Naive B cell (primary cell): Measurements from ENCODE around the gene SSBP1. TPM values are rescaled to one million over a fixed set of nuclear protein-coding genes. Genes with fewer than 3 reads are reported as not detected.

Source experiments
- ATAC-seq, 2 donors: fragments of 150-1000 bp; cut with Tn5 transposase; 2 replicates each; pipeline ENCODE4 v1.10.0; 2021; ENCODE audit warnings: low read depth in 2 of 2, mild to moderate bottlenecking in 2 of 2, moderate library complexity in 2 of 2
- DNase-seq: peaks from one replicate; pipeline ENCODE4 v3.0.0; 2022
- H3K27ac Mint-ChIP-seq, 6 donors: one replicate each; pipeline ENCODE4 v1.8.0; 2020 to 2022; ENCODE audit warnings: mild to moderate bottlenecking in 6 of 6, mixed read lengths in 6 of 6, moderate library complexity in 5 of 6, inconsistent platforms in 2 of 6
- H3K27me3 Mint-ChIP-seq, 3 donors: one replicate each; pipeline ENCODE4 v1.8.0; 2021 to 2022; ENCODE audit warnings: mixed read lengths in 3 of 3, mild to moderate bottlenecking in 1 of 3
- H3K36me3 Mint-ChIP-seq, 2 donors: one replicate each; pipeline ENCODE4 v1.8.0; 2020 to 2022; ENCODE audit warnings: mixed read lengths in 2 of 2, inconsistent platforms in 1 of 2, mild to moderate bottlenecking in 1 of 2
- H3K4me1 Mint-ChIP-seq, 3 donors: one replicate each; pipeline ENCODE4 v1.8.0; 2020 to 2022; ENCODE audit warnings: mixed read lengths in 3 of 3, inconsistent platforms in 1 of 3, mild to moderate bottlenecking in 1 of 3, moderate library complexity in 1 of 3
- H3K4me3 Mint-ChIP-seq, 8 donors: one replicate each; pipeline ENCODE4 v1.8.0; 2020 to 2022; ENCODE audit warnings: mild to moderate bottlenecking in 8 of 8, mixed read lengths in 8 of 8, moderate library complexity in 8 of 8, inconsistent platforms in 2 of 8
- H3K9me3 Mint-ChIP-seq, 7 donors: one replicate each; pipeline ENCODE4 v1.8.0; 2020 to 2022; ENCODE audit warnings: mixed read lengths in 7 of 7, mild to moderate bottlenecking in 5 of 7, inconsistent platforms in 2 of 7, moderate library complexity in 1 of 7
- polyA plus RNA-seq, 6 donors: library from polyadenylated mRNA; unstranded; fragments of 300-500 nt; fragmentation: Illumina TruSeq; gene quantifications; one replicate each; pipeline ENCODE4 v1.2.3, GENCODE V29; 2021; ENCODE audit warnings: low read depth in 6 of 6

The SSBP1 gene
- polyA plus RNA-seq, 6 donors from 2014 or later: 246 to 345 (median 302) TPM

GRCh38 chr7:141701489-141702046 is 36.6 kb upstream of the SSBP1 start:
- H3K27me3 Mint-ChIP-seq: no peaks in the 10 kb centered on the region
- peak; percentile 79 to 80 for ATAC-seq
- H3K27ac Mint-ChIP-seq: peak overlapping the region; percentile 56 to 98 (median 91)
- H3K36me3 Mint-ChIP-seq: no peaks in the 10 kb centered on the region
- peaks cover 38 to 52% (median 52%) of the 10 kb centered on the region in 3 donors for H3K4me1 Mint-ChIP-seq
- no peaks in the 10 kb centered on the region for H3K9me3 Mint-ChIP-seq
- peak; percentile 82 for DNase-seq
- H3K4me3 Mint-ChIP-seq: peak overlapping the region; percentile 89 to 95 (median 92)

GRCh38 chr7:141702047-141702567 is 36.1 kb upstream of the SSBP1 start, which contains the start of gene DENND11:
Gene DENND11, minus strand, starts transcription at chr7:141702166. Its CDS starts 13 bp downstream, at chr7:141702153.
- DNase-seq (peak; percentile 65), ATAC-seq (peak; percentile 70)
- H3K4me1 Mint-ChIP-seq: peaks cover 34 to 46% (median 46%) of the 10 kb centered on the region in 3 donors
- H3K4me3 Mint-ChIP-seq: peak within 1 kb of the TSS; percentile 89 to 95 (median 92)
- no peaks in the 10 kb centered on the region for H3K27me3 Mint-ChIP-seq
- H3K36me3 Mint-ChIP-seq: no peaks in the 10 kb centered on the region
- H3K27ac Mint-ChIP-seq: peak within 1 kb of the TSS; percentile 94 to 98 (median 96)
- H3K9me3 Mint-ChIP-seq: no peaks in the 10 kb centered on the region

GRCh38 chr7:141702892-141703291 is 35.3 kb upstream of the SSBP1 start:
- H3K4me3 Mint-ChIP-seq: peak overlapping the region in 7 of 8 donors; percentile 79 to 92 (median 88)
- H3K4me1 Mint-ChIP-seq: peaks cover 30 to 38% (median 38%) of the 10 kb centered on the region in 3 donors
- no peaks in the 10 kb centered on the region for H3K9me3 Mint-ChIP-seq
- H3K27ac Mint-ChIP-seq: peak overlapping the region in 4 of 6 donors; percentile 23 to 97 (median 94)
- H3K27me3 Mint-ChIP-seq: no peaks in the 10 kb centered on the region
- DNase-seq (no peak), ATAC-seq (no peak)
- H3K36me3 Mint-ChIP-seq: no peaks in the 10 kb centered on the region

GRCh38 chr7:141704112-141704511 is 34.0 kb upstream of the SSBP1 start:
- H3K9me3 Mint-ChIP-seq: no peaks in the 10 kb centered on the region
- H3K4me1 Mint-ChIP-seq: peaks cover 23 to 26% (median 26%) of the 10 kb centered on the region in 3 donors
- no peaks in the 10 kb centered on the region for H3K36me3 Mint-ChIP-seq
- no peak for ATAC-seq
- DNase-seq: no peak
- H3K4me3 Mint-ChIP-seq: peak overlapping the region in 1 of 8 donors; percentile 67
- H3K27me3 Mint-ChIP-seq: no peaks in the 10 kb centered on the region
- no peak overlapping the region for H3K27ac Mint-ChIP-seq

GRCh38 chr7:141704741-141705140 is 33.4 kb upstream of the SSBP1 start:
- H3K27me3 Mint-ChIP-seq: no peaks in the 10 kb centered on the region
- ATAC-seq (no peak), DNase-seq (no peak)
- no peaks in the 10 kb centered on the region for H3K36me3 Mint-ChIP-seq
- peak overlapping the region in 1 of 8 donors; percentile 80 for H3K4me3 Mint-ChIP-seq
- H3K27ac Mint-ChIP-seq: peak overlapping the region in 2 of 6 donors; percentile 35 to 64
- H3K9me3 Mint-ChIP-seq: no peaks in the 10 kb centered on the region
- peaks cover 18 to 21% (median 20%) of the 10 kb centered on the region in 3 donors for H3K4me1 Mint-ChIP-seq

GRCh38 chr7:141706239-141707064 is 31.7 kb upstream of the SSBP1 start:
- ATAC-seq: no peak
- Mint-ChIP-seq H3K9me3 (no peaks in the 10 kb centered on the region), H3K27me3 (no peaks in the 10 kb centered on the region), H3K4me1 (peaks cover 5 to 7% (median 6%) of the 10 kb centered on the region in 3 donors), H3K36me3 (no peaks in the 10 kb centered on the region), H3K4me3 (no peak overlapping the region), H3K27ac (no peak overlapping the region)
- no peak for DNase-seq

GRCh38 chr7:141708351-141708750 is 29.8 kb upstream of the SSBP1 start, which contains the start of gene WEE2:
Gene WEE2, plus strand, starts transcription at chr7:141708353. Its CDS starts 406 bp downstream, at chr7:141708759.
- peak within 1 kb of the TSS in 1 of 6 donors; percentile 58 for H3K27ac Mint-ChIP-seq
- ATAC-seq (no peak), DNase-seq (no peak)
- no peaks in the 10 kb centered on the region for H3K36me3 Mint-ChIP-seq
- H3K4me1 Mint-ChIP-seq: peaks cover 0 to 2% (median 0%) of the 10 kb centered on the region in 3 donors
- H3K4me3 Mint-ChIP-seq: no peak within 1 kb of the TSS
- H3K27me3 Mint-ChIP-seq: no peaks in the 10 kb centered on the region
- no peaks in the 10 kb centered on the region for H3K9me3 Mint-ChIP-seq

- ATAC-seq (no peak), DNase-seq (no peak)
- no peaks in the 10 kb centered on the region for H3K4me1 Mint-ChIP-seq
- no peak overlapping the region for H3K27ac Mint-ChIP-seq
- H3K27me3 Mint-ChIP-seq: no peaks in the 10 kb centered on the region
- no peak overlapping the region for H3K4me3 Mint-ChIP-seq
- H3K36me3 Mint-ChIP-seq: no peaks in the 10 kb centered on the region
- H3K9me3 Mint-ChIP-seq: no peaks in the 10 kb centered on the region
Observed at GRCh38 chr7:141709318-141709717, 28.8 kb upstream of the SSBP1 start.

GRCh38 chr7:141709749-141710148 is 28.4 kb upstream of the SSBP1 start:
- Mint-ChIP-seq H3K9me3 (no peaks in the 10 kb centered on the region), H3K27me3 (no peaks in the 10 kb centered on the region), H3K36me3 (no peaks in the 10 kb centered on the region), H3K4me3 (no peak overlapping the region), H3K4me1 (no peaks in the 10 kb centered on the region), H3K27ac (no peak overlapping the region)
- ATAC-seq (no peak), DNase-seq (no peak)

GRCh38 chr7:141710301-141710700 is 27.9 kb upstream of the SSBP1 start:
- Mint-ChIP-seq H3K4me1 (no peaks in the 10 kb centered on the region), H3K4me3 (no peak overlapping the region), H3K27ac (no peak overlapping the region), H3K27me3 (no peaks in the 10 kb centered on the region), H3K9me3 (no peaks in the 10 kb centered on the region), H3K36me3 (no peaks in the 10 kb centered on the region)
- DNase-seq: no peak
- ATAC-seq: no peak

- Mint-ChIP-seq H3K4me3 (no peak overlapping the region), H3K9me3 (no peaks in the 10 kb centered on the region), H3K27me3 (no peaks in the 10 kb centered on the region), H3K4me1 (no peaks in the 10 kb centered on the region), H3K36me3 (no peaks in the 10 kb centered on the region), H3K27ac (no peak overlapping the region)
- DNase-seq: no peak
- no peak for ATAC-seq
Observed at GRCh38 chr7:141712603-141713255, 25.4 kb upstream of the SSBP1 start.

- DNase-seq (no peak), ATAC-seq (no peak)
- Mint-ChIP-seq H3K36me3 (no peaks in the 10 kb centered on the region), H3K9me3 (no peaks in the 10 kb centered on the region), H3K27me3 (no peaks in the 10 kb centered on the region), H3K27ac (no peak overlapping the region), H3K4me1 (no peaks in the 10 kb centered on the region), H3K4me3 (no peak overlapping the region)
Observed at GRCh38 chr7:141713890-141714289, 24.3 kb upstream of the SSBP1 start.

- Mint-ChIP-seq H3K27ac (no peak overlapping the region), H3K4me1 (no peaks in the 10 kb centered on the region), H3K9me3 (no peaks in the 10 kb centered on the region), H3K27me3 (no peaks in the 10 kb centered on the region), H3K4me3 (no peak overlapping the region), H3K36me3 (no peaks in the 10 kb centered on the region)
- ATAC-seq: no peak
- DNase-seq: no peak
Observed at GRCh38 chr7:141714571-141714970, 23.6 kb upstream of the SSBP1 start.
